NOMO-1 treated with dmso at 0.1 percent for 144 hours (cell line): ENCODE measurements around the gene NOS1.
"Not testable (repeated sequence)": the region's sequence is repeated elsewhere in the genome, so short reads cannot be mapped to it uniquely, and the experiment has no call there.

Experiments
- DNase-seq: peaks from one replicate; lab custom pipeline; 2025; ENCODE audit not compliant: unreplicated experiment; lab: John Stamatoyannopoulos, UW

Gene NOS1

DNA sequence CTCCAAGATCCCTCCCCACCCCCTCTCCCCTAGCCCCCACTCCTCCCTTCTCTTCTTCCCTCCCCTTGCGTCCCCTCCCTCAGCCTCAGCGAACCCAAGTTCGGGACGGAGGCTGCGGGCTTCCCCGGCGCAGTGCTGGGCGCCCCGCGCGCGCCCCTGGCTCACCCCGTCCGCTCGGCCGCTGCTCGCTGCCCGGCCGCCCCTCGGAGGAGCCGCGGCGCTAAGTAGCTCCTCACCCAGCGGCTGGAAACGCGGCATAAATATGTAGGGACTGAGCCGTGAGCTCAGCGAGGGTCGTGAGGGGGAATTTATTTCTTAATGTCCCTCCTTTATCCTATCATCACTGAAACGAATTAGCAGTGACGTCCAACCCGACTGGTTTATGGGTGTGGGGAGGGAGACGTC, at the start of gene NOS1:
Gene NOS1, minus strand, starts transcription at position 280 of the 405 bp plus-strand sequence. CDS start 30,557 bp downstream, outside the sequence.
- no peak for DNase-seq

DNA sequence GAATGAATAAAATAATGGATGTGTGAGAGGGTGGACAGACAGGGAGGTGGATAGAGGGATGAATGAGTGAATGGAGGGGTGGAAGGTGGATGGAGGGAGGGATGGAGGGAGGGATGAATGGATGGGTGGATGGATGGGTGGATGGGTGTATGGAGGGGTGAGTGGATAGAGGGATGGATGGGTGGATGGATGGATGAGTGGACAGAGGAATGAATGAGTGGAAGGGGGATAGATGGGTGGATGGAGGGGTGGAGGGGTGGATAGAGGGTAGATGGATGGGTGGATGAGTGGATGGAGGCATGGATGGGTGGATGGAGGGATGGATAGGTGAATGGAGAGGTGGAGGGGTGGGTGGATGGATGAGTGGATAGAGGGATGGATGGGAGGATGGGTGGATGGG, 47.9 kb upstream of the NOS1 start:
- no peak for DNase-seq

DNA sequence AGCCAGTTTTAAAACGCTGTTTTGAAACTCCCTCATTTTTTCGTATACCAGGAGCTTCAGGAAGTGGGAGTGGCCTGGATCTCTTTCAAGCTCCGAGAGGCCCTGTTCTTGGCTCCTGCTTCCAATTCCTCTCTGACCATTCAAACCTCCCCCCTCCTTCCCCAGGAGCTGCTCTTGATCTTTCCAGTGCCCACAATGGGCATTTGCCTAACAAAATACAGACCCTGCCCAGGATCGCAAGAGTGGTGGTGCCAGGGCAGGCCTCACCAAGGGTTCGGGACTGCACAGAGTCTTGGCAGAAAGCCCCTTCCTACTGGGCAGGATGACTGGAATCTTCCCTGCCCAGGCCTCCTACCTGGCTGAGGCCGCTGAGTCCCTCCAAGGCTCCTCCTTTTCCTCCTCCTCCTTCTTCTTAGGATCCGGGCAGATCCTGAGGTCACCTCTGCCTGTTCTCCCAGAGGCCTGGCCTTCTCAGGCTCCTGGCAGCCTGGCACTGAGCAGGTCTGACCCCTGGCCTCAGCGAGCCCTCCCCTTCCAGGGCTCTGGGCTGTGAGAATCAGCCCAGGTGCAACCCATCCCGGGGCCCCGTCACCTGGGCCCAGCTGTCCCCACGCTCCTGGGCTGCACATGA, 46.9 kb upstream of the NOS1 start:
- DNase-seq: peak; percentile 24

DNA sequence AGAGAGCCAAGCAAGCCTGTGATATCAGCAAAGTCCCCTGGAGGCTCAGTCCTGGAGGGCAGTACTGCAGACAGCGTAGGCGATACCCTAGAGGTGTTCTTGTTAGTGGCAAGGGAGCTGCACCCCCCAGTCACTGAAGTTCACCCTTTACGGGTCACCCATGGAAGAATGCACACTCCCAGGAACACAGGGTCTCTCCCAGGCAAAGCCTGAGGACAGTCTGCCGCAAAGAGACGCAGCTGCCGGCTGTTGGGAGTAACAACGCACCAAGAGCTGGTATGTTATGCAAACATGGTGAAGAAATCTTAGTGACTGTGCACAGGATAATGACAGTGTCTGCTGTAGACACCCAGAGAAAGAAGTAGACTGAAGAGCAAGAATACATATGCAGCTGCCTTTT, 43.5 kb upstream of the NOS1 start:
- DNase-seq: peak; percentile 79

DNA sequence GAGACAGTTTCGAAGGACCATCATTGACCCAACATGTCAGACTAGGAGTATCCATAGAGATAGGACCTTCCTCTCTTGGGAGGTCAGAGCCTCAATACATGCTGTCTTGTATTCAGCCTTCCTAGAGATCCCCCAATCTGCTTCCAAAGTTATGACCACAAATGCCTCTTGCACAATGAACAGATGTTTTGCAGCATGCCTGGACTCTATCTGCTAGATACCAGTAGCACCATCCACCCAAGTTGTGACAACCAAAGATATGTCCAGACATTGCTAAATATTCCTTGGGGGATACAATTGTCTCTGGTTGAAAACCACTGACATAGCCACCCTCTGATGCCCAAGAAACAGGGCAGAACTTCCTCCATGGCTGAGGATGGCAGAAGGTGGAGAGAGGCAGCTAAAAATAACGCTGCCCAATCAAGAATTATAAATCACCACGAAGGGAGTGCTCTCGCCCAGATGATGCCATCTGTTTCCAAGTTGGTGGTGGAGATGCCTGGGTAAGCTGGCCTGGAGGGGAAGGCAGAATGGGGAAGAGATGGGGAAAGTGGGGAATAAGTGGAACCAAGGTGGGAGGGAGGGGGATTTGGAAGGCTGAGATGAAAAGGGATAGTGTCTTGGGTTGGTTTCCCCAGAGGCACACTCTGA, 42.9 kb upstream of the NOS1 start:
- peak; percentile 45 for DNase-seq

DNA sequence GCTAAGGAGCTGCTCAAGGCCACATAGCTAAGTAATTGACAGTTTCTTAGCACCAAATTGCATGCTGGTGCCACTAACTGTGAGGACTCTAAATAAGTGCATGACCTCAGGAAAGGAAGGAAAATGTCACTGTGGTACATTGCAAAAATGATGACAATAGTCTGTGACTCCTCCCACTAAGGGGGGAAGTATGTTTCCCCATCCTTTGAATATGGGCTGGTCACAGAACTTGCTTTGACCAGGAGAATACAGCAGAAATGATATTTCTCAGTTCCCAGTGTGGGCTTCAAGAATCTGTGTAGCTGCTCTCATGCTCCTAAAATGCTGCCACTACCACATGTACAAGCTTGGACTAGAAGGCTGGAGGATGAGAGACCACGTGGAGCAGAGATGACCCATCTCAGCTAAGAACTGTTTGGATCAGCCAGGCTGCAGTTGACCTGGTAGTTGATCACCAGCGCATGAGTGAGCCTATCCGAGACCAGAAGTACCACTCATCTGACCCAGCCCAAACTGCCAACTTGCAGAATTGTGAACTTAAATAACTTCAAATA, 42.2 kb upstream of the NOS1 start:
- peak; percentile 70 for DNase-seq

DNA sequence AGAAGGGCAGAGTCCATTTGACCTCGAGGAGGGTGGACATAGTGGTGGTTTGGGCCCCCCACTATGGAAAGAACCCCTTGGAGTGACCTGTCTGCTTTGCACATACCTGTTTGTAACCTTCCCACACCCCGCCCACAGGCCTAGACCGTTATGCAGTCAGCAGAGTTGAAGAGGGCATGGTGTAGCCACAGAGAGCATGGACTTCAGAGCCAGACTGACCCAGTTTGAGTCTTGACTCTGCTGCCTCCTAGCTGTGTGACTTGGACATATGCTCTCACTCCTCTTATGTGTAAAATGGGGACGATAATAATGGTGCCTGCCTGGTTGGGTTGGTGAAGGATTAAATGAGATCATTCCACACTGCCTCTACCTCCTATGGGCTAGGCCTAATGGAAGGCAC, 40.9 kb upstream of the NOS1 start:
- peak; percentile 3 for DNase-seq

DNA sequence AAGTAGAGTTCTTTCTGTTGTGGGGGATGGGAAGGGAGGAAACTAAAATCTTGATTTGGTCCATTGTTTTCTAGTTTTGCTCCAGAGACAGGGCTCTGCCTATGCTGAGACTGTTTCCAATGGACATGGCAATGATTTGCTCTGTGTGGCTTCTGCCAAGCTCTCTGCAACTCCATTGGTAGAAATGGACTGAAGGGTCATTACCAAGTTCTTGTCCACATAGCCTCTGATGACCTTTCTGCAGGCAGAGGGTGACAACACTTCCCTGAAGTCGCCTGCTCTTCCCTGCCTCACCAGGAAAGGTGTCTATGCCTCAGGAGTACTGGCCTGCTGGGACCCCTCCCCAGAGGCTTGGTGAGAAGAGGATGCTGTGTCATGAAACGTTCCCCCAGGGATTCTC, 39.5 kb upstream of the NOS1 start:
- no peak for DNase-seq

DNA sequence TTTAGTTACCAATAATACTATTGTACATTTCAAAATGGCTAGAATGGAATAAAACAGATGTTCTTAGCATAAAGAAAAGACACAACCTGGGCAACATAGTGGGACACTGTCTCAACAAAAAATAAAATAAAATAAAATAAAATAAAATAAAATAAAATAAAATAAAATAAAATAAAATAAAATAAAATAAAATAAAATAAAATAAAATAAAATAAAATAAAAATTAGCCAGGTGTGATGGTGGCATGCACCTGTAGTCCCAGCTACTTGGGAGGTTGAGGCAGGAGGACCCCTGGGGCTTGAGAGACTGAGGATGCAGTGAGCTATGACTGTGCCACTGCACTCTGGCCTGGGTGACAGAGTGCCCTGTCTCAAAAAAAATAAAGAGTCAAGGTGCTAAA, 37.1 kb upstream of the NOS1 start:
- DNase-seq: not testable (repeated sequence)

DNA sequence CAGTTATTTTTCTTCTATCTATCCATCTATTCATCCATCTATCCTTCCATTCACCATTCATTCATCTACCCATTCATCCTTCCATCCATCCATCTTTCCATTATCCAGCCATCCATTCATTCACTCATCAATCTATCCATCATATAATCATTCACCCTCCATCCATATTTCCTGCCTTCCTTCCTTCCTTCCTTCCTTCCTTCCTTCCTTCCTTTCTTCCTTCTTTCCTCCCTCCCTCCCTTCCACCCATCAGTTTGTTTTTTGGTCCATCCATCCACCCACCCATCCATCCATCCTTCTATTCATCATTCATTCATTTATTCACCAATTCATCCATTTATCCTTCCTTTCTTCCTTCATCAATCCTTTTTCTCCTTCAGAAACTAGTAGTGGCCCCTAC, 34.3 kb upstream of the NOS1 start:
- no peak for DNase-seq

DNA sequence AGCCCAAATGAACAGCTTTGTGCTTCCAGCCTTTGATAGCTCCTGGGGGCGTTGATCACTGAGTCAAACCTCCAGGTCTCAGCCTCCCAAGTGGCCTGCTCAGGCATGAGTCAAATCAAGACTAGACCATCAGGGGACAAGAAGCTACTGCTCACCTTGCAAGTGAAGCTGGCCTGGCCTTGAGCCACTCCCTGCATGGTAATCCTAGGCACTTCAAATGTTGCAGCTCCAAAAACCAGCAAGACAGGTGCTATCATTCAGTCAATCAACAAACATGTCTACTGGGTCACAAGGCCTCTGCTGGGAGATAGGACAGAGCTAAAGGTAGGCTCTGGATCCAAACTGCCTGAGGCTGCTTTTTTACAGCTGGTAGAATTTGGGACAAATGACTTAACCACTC, 33.1 kb upstream of the NOS1 start:
- no peak for DNase-seq

DNA sequence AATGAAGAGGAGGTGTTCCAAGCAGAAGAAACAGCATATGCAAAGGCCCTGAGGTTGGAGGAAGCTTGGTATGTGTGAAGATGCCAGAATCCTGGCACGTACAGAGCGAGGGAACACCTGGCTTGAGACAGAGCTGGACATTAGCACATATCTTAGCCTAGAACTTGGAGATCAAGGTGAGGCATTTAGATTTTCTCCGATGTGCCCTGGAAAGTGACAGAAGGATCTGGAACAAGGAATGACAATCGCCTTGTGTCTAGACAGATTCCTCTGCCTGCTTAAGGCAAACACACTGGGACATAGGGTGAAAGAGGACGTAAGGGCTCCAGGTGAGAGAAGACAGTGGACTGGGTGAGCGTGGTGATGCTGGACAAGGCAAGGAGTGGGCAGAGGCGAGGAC, 32.2 kb upstream of the NOS1 start:
- no peak for DNase-seq

DNA sequence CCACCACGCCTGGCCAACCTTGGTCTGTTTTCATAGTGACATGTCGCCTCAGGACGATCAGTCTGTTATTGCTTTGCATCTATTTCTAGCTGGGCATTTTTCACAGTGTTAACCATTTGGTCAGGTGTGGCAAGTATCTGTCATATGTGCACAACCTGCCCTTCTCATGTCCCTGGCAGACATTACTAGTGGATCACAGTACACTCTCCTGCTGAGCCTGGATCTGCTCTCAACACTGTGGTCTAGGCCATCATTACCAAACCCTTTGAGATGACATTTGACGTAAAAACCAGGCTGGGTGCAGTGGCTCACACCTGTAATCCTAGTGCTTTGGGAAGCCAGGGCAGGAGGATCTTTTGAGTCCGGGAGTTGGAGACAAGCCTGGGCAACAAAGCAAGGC, 29.4 kb upstream of the NOS1 start:
- DNase-seq: no peak

DNA sequence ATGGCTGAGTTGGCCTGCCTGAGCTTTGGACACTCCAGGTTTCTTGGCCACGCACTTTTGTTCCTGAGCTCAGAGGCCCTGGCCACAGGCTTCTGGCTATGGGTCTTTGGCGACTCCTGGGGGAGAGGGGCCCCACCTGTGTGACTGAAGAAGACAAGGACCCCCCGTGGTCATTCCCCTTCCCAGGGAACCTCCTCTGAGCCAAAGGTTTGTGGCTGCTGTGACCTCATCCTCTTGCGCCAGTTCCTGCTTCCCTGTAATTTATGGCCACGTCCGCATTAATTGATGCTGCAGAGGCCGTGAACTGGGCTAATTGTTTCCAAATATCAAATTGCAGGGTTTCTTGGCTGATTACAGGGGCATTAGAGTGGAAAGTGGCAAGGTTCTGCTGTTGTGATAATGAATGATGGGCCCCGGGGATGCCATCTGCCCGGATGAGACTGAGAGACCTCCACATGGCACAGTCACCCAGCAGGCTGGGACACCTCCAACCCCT, 27.6 kb upstream of the NOS1 start:
- DNase-seq: peak; percentile 65

DNA sequence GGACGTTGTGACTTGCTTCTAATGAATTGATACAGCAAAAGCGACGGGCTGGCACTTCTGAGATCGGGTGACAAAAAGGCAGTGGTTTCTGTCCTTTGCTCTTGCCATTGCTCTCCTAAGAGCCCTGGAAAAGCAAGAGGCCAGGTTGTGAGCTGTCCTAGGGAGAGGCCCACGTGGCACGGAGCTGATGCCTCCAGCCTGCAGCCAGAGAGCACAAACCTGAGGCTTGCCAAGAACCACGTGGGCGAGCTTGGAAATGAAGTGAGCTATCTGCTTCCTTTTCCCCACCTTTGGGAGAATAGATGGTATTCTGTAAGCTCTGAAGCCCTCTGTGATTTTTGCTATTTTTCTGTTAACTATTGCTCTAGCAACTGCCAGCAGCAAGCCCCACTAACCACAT, 26.4 kb upstream of the NOS1 start:
- DNase-seq: no peak

DNA sequence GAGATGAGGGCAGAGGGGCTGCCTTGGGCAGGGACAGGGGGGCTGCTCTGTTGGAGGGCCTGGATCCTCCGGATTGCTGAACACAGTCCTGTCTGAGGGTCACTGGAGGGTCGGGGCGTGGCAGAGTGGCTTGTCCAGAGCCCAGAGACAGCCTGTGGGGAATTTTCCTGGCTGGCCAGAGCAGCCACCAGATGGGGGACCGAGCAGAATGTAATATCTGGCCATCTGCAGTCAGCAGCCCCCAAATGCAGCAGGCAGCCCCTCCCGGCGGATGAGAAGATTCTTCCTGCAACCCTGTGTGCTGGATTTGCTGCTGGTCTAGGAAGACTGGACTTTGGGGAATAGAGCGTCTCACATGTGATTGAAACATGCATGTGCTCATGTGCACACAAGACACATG, 23.3 kb upstream of the NOS1 start:
- no peak for DNase-seq

DNA sequence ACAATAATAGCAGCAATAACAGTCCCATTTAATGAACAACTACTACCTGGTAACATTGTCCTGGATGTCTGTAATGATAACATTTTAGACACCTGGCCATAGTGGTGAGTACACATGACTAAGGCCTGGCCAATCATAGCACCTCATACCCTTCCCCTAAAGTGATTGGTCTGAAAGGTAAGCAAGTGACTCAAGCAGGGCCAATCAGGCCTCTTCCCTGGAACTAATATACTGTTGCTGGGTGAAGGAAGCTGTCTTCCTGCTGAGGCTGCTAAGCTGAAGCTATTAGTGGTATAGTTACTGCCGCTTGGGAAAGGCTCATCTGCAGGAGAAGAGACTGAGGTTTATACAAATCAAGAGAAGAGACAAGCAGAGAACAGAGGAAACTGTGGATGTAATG, 18.7 kb upstream of the NOS1 start:
- DNase-seq: no peak

DNA sequence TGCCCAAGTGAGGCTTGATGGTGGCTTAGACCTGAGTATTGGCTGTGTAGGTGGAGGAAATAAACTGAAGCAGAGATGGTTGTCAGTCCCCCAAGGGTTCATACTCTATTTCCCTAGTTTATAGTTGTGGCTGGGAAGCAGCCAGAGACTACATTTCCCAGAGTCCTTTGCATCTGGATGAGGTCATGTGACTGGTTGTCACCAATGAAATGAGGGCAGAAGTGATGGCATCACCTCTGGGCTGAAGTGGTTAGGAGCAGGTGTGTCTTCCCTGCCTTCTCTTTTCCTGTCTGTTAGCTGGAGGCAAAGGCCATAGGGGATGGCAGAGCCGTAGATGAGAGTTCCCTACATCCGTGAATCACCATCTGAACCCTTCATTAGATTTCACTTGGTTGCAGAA, 16.3 kb upstream of the NOS1 start:
- no peak for DNase-seq

DNA sequence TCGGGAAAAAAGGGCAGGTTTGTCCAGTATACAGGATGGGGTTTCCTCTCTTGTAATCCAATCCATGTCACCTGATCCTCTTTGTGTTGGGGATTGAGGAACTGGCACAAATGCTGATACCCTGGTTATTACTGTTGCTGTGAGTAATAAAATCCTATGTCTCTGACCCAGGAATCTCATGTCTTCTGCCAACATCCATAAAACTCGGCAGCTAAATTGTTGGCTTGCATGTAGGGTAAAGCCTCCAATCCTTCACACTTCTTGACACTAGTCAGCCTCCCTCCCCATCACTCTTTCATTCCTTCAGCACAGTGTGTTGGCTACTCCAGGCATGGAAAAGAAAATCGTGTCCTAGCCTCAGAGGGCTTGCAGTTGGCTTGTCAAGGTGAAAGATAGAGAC, 9.2 kb upstream of the NOS1 start:
- no peak for DNase-seq

DNA sequence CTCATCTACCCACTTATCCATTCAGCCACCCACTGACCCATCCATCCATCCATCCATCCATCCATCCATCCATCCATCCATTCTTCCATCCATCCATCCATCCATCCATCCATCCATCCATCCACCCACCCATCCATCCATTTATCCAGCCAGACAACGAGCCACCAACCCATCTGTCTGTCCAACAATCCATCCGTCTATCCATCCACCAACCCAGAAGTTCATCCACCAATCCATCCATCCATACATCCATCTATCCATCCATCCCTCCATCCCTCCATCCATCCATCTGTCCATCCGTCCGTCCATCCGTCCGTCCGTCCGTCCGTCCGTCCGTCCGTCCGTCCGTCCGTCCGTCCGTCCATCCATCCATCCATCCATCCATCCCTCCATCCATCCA, 8.6 kb upstream of the NOS1 start:
- not testable (repeated sequence) for DNase-seq

DNA sequence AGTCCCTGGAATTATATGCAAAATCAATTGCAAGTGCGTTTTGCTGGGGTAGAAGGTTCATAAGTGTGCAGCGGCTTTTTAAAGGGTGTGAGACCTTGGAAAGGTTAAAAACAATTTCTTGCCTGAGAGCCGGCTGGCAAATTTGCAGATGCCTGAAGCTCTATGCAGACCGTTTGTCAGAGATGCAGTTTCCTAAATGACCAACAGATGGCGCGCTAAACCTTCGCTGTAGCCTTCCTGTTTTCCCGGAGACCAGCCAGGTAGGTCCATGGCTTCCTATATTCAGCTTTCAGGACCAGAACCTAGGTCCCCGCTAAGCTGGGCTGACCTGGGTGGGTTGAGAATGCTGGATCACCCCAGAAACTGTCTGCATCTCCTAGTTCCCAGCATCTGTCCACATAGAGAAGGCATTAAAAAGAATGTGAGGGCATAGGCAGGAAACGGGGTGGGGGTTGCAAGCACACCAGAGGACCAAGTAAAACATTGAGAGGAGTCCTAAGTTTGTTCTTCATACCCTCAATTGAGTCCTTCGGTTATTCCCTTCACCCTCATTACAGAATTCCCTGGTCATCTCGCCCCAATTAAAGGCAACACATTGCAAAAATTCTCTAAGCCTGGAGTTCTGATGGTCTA, 5.7 kb upstream of the NOS1 start:
- DNase-seq: peak; percentile 36

DNA sequence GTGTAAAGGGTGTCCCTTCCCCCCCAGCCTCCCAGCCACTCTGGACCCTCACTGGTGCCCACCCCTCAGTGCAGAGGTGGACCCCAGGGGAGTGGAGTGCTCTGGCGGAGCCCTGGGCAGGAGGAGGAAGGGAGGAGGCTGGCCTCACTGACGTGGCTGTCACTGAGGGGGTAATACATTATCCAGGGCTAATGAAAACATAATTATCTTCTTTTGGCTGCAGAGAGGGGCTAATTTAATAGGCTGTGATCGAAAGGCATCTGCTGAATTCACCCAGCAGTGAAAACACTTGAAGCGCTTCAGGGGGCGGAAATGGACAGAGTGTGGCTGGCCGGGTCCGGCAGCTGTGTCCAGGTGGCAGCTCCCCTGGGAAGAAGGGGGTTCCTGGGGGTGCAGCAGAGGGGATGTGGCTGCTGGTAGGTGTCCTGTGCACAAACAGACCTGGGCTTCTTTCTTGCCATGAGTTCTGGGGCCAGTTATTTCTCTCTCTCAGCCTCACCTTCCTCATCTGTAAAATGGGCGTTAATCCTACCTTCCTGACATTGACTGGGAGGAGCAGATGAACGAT, 3.7 kb upstream of the NOS1 start:
- DNase-seq: no peak
